RWPE1 (cell line): ENCODE results near the gene ZNF710.
A peak's percentile ranks its signal among the peaks of the same experiment; 100 is the strongest.

Experiments used
- CTCF ChIA-PET: fragments of 350-600 bp; sonication (Branson Sonifier 250); formaldehyde crosslinking; extraction: SDS; loops from one replicate; lab custom pipeline; 2021; lab: Yijun Ruan, JAX
- POLR2A ChIA-PET: fragments of 400-600 bp; formaldehyde crosslinking; extraction: SDS; loops from one replicate; lab custom pipeline; 2020; ENCODE audit warnings: antibody characterized with exemption; ENCODE audit not compliant: low non-redundant PET; lab: Yijun Ruan, JAX
- DNase-seq: peaks from one replicate; pipeline ENCODE4 v3.0.0; 2012; ENCODE audit warnings: low spot score
- H3K27ac ChIP-seq: fragments of 450-650 bp; 2 replicates; pipeline ENCODE4 v1.5.1; 2017
- TF ChIP-seq, protein P1 (sequence below): fragments of 450-650 bp; conservative IDR thresholded peaks from 2 replicates; pipeline ENCODE4 v1.5.1; 2017; ENCODE audit warnings: low read depth, mild to moderate bottlenecking

The ZNF710 gene

GRCh38 chr15:90058308-90058707, 57.2 kb downstream of the ZNF710 start:
- DNase-seq = no peak
- ChIA-PET POLR2A (no interaction called here), CTCF (no interaction called here)
- H3K27ac ChIP-seq = no peak overlapping the region
- TF ChIP-seq, protein P1, sequence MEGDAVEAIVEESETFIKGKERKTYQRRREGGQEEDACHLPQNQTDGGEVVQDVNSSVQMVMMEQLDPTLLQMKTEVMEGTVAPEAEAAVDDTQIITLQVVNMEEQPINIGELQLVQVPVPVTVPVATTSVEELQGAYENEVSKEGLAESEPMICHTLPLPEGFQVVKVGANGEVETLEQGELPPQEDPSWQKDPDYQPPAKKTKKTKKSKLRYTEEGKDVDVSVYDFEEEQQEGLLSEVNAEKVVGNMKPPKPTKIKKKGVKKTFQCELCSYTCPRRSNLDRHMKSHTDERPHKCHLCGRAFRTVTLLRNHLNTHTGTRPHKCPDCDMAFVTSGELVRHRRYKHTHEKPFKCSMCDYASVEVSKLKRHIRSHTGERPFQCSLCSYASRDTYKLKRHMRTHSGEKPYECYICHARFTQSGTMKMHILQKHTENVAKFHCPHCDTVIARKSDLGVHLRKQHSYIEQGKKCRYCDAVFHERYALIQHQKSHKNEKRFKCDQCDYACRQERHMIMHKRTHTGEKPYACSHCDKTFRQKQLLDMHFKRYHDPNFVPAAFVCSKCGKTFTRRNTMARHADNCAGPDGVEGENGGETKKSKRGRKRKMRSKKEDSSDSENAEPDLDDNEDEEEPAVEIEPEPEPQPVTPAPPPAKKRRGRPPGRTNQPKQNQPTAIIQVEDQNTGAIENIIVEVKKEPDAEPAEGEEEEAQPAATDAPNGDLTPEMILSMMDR = no peak

DNA sequence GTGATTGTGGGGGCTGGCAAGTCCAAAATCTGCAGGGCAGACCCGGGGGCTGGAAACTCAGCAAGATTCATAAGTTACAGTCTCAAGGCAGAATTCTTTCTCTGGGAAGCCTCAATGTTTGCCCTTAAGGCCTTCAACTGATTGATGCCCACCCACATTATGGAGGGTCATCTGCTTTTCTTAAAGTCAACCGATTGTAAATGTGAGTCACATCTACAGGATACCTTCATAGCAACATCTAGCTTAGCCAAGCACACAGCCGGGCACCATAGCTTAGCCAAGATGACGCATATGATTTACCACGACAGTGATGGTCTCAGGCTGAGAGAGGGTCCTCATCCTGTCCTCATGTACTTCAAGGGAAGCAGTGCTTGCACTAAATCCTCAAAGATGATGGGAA, 57.7 kb downstream of the ZNF710 start:
- no peak for DNase-seq
- TF ChIP-seq, protein P1 = no peak
- H3K27ac ChIP-seq = no peak overlapping the region
- ChIA-PET CTCF (no interaction called here), POLR2A (no interaction called here)

DNA sequence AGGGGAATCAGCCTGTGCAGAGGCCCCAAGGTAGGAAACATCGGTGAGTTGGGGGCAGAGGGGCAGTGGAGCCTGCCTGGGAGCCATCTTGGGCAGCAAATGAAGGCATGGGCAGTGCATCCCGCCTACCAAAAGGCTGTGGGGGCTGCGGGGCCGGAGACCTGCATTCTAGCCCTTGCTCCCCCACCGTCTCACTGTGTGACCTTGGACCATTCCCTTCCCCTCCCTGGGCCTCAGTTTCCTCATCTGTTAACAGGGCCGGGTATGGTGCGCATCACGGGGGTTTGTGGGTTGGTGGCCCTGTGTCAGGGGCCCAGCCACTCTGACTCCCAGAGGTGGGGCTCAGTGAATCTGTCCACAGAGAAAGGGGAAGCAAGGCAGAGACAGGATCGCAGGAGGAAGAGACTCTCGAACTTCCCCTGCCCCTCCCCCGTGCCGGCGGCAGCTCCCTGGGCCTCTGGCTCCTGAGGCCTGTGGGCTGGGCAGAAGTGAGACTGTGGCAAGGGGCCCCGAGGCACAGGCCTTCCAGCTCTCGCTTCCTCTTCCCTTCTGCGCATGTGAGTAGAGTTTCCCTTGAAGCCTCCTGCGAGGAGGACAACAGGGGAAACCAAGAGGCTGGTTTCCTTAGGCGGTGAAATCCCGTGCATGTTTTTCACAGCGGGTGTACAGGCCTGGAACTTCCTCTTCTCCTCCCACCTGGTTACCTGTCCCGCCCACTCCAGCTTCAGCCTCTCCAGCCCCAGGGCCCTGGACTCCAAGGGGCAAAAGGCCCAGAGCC, 58.3 kb downstream of the ZNF710 start:
- H3K27ac ChIP-seq = peak overlapping the region; percentile 19
- POLR2A ChIA-PET = interaction anchor here (1.2 kb wide), 1 partner anchor 54 kb away, joined by 3 read pairs; no protein-coding TSS in a partner anchor
- TF ChIP-seq, protein P1 = no peak
- DNase-seq = no peak
- CTCF ChIA-PET = interaction anchor here (0.6 to 0.7 kb wide), 2 partner anchors 420 to 1162 kb away, joined by 3 read pairs; no protein-coding TSS in a partner anchor

DNA sequence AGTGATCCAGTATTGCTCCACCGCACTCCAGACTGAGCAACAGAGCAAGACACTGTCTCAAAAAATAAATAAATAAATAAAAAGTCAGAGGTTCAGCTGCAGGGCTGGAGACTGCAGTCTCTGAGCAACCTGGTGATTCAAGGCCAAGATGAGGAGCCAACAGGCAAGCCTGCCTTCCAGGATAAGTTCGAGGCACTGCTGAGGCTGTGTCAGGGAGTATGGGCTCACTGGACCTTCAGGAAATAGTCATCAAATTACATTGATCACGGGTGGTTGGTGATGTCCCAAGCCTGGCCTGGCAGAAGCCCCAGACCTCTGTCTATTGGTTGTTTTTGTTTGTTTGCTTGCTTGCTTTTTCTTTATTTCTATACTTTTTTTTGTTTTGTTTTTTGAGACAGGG, 59.7 kb downstream of the ZNF710 start:
- peak overlapping the region; percentile 15 for H3K27ac ChIP-seq
- no peak for DNase-seq
- POLR2A ChIA-PET = no interaction called here
- TF ChIP-seq, protein P1 = no peak
- CTCF ChIA-PET = interaction anchor here (0.7 kb wide), 2 partner anchors 162 to 232 kb away, joined by 4 to 5 read pairs; no protein-coding TSS in a partner anchor

- ChIA-PET POLR2A (no interaction called here), CTCF (interaction anchor here (0.5 kb wide), 1 partner anchor 49 kb away, joined by 3 read pairs; no protein-coding TSS in a partner anchor)
- DNase-seq = peak; percentile 36
- TF ChIP-seq, protein P1 = no peak
- peak overlapping the region; percentile 36 for H3K27ac ChIP-seq
These were observed 60.9 kb downstream of the ZNF710 start for GRCh38 chr15:90062023-90062442.

- TF ChIP-seq, protein P1 = no peak
- ChIA-PET POLR2A (no interaction called here), CTCF (interaction anchor here (0.5 to 1.1 kb wide), 2 partner anchors 9 to 49 kb away, joined by 3 to 4 read pairs; no protein-coding TSS in a partner anchor)
- peak; percentile 75 for DNase-seq
- H3K27ac ChIP-seq = peak overlapping the region; percentile 36
These were observed 61.4 kb downstream of the ZNF710 start for GRCh38 chr15:90062462-90062932.
